Sigmoid colon (tissue), 4 donors: ENCODE data around the gene HOMER3.
A peak's percentile ranks its signal among the peaks of the same experiment; 100 is the strongest.

ENCODE experiments used
- EP300 ChIP-seq, 4 donors: sonication (generic); formaldehyde crosslinking; IDR thresholded peaks; one replicate each; pipeline ENCODE4 v1.6.1; 2017; ENCODE audit warnings: antibody characterized with exemption in 4 of 4
- POLR2AphosphoS5 ChIP-seq, 4 donors: sonication (generic); formaldehyde crosslinking; IDR thresholded peaks; one replicate each; pipeline ENCODE4 v1.6.1; 2017; ENCODE audit warnings: antibody characterized with exemption in 4 of 4

- TF ChIP-seq POLR2AphosphoS5 (IDR thresholded peaks at IDR 0.05) (peak; percentile 82 to 94 (median 88)), EP300 (IDR thresholded peaks at IDR 0.05) (peak in 1 of 4 donors; percentile 21)
These were observed 21.7 kb downstream of the HOMER3 start, which contains the start of the genes COPE and DDX49 for GRCh38 chr19:18919086-18919899.
